GM23338 (cell line): ENCODE measurements around the gene IDH2. TPM values are rescaled to one million over a fixed set of nuclear protein-coding genes. Genes with fewer than 3 reads are reported as not detected.
"Not testable (repeated sequence)": the region's sequence is repeated elsewhere in the genome, so short reads cannot be mapped to it uniquely, and the experiment has no call there.

Experiments
- ATAC-seq: fragments of 200-7000 bp; cut with Tn5 transposase; 3 replicates; pipeline ENCODE4 v1.9.1; 2020
- DNase-seq: peaks from one replicate; pipeline ENCODE4 v3.0.0-alpha.2; 2015; ENCODE audit warnings: low spot score
- H2AFZ ChIP-seq: fragments of 200-600 bp; sonication (generic); 2 replicates; pipeline ENCODE4 v1.8.0; 2016; ENCODE audit warnings: antibody characterized with exemption, mild to moderate bottlenecking, moderate library complexity
- H3F3A ChIP-seq: fragments of 200-600 bp; sonication (generic); replicated peaks from 2 replicates; pipeline ENCODE4 v1.8.0; 2017; ENCODE audit warnings: antibody characterized with exemption, mixed run types, low read depth
- H3K27ac ChIP-seq: fragments of 200-600 bp; sonication (generic); 2 replicates; pipeline ENCODE4 v1.6.1; 2016; ENCODE audit warnings: low read depth
- H3K27me3 ChIP-seq: fragments of 200-600 bp; sonication (generic); 2 replicates; pipeline ENCODE4 v1.8.0; 2016; ENCODE audit warnings: mild to moderate bottlenecking, mixed run types, moderate library complexity; ENCODE audit not compliant: insufficient read depth
- H3K36me3 ChIP-seq: fragments of 200-600 bp; sonication (generic); 2 replicates; pipeline ENCODE4 v1.8.0; 2016; ENCODE audit warnings: mild to moderate bottlenecking; ENCODE audit not compliant: insufficient read depth
- H3K4me1 ChIP-seq: fragments of 200-600 bp; sonication (generic); 2 replicates; pipeline ENCODE4 v1.8.0; 2016; ENCODE audit warnings: mild to moderate bottlenecking, moderate library complexity; ENCODE audit not compliant: insufficient read depth
- H3K4me2 ChIP-seq: fragments of 200-600 bp; sonication (generic); 2 replicates; pipeline ENCODE4 v1.7.1; 2017; ENCODE audit warnings: mixed run types
- H3K4me3 ChIP-seq: fragments of 200-600 bp; sonication (generic); 2 replicates; pipeline ENCODE4 v1.6.1; 2016; ENCODE audit warnings: mixed run types
- H3K79me2 ChIP-seq: fragments of 200-600 bp; sonication (generic); replicated peaks from 2 replicates; pipeline ENCODE4 v1.8.0; 2017; ENCODE audit warnings: mild to moderate bottlenecking; ENCODE audit not compliant: insufficient read depth
- H3K9me2 ChIP-seq: fragments of 200-600 bp; sonication (generic); 2 replicates; pipeline ENCODE4 v1.8.0; 2017; ENCODE audit not compliant: insufficient read depth
- H4K20me1 ChIP-seq: fragments of 200-600 bp; sonication (generic); replicated peaks from 2 replicates; pipeline ENCODE4 v1.8.0; 2017; ENCODE audit warnings: mild to moderate bottlenecking; ENCODE audit not compliant: insufficient read depth
- H3K27ac Mint-ChIP-seq: 2 replicates; pipeline ENCODE4 v1.8.0; 2020; ENCODE audit warnings: inconsistent platforms, mild to moderate bottlenecking, moderate library complexity, mixed read lengths
- H3K27me3 Mint-ChIP-seq: 3 replicates; pipeline ENCODE4 v1.8.0; 2022; ENCODE audit warnings: low read depth, mild to moderate bottlenecking, moderate library complexity, mixed read lengths, inconsistent platforms; ENCODE audit not compliant: insufficient read depth, poor library complexity
- H3K36me3 Mint-ChIP-seq: 3 replicates; pipeline ENCODE4 v1.8.0; 2021; ENCODE audit warnings: low read depth, mild to moderate bottlenecking, inconsistent platforms, moderate library complexity, mixed read lengths
- H3K4me1 Mint-ChIP-seq: 3 replicates; pipeline ENCODE4 v1.8.0; 2020; ENCODE audit warnings: mild to moderate bottlenecking, inconsistent platforms, mixed read lengths
- H3K4me3 Mint-ChIP-seq: 3 replicates; pipeline ENCODE4 v1.8.0; 2021; ENCODE audit warnings: moderate library complexity, mild to moderate bottlenecking, inconsistent platforms, mixed read lengths
- H3K9me3 Mint-ChIP-seq: 3 replicates; pipeline ENCODE4 v1.8.0; 2020; ENCODE audit warnings: moderate library complexity, mild to moderate bottlenecking, inconsistent platforms, mixed read lengths
- CREB1 ChIP-seq: fragments of 250-450 bp; sonication (Bioruptor Pico); IDR thresholded peaks from 2 replicates; pipeline ENCODE4 v1.5.0; 2020; ENCODE audit warnings: low read depth, mild to moderate bottlenecking, moderate library complexity
- CTCF ChIP-seq, 2 experiments: fragments of 200-600 bp in 1 of 2; sonication (generic) in 1 of 2; conservative IDR thresholded peaks; 2 replicates each; pipeline versions ENCODE4 v1.5.1 to v1.6.1; 2016 to 2017; ENCODE audit warnings: antibody characterized with exemption in 2 of 2, low read depth in 2 of 2, mild to moderate bottlenecking in 2 of 2, moderate library complexity in 1 of 2
- EZH2 ChIP-seq: fragments of 200-600 bp; sonication (generic); IDR thresholded peaks from one replicate; pipeline ENCODE4 v1.8.0; 2017; ENCODE audit warnings: antibody characterized with exemption, mild to moderate bottlenecking, low read depth; ENCODE audit not compliant: unreplicated experiment
- polyA plus RNA-seq: library from polyadenylated mRNA; unstranded; fragments of >200 nt; fragmentation: Nextera tagmentation; extraction: Ambion mirVana; gene quantifications from 2 replicates; pipeline ENCODE4 v1.2.1, GENCODE V29; 2016
- total RNA-seq: library from RNA; depleted of rRNA; stranded (reverse); fragments of >200 nt; shearing (Covaris generic); gene quantifications from 2 replicates; pipeline ENCODE4 v1.2.3, GENCODE V29; 2014

Gene IDH2
- total and polyA plus RNA-seq, 2 experiments from 2014 or later, result 54.9 to 64.0 TPM

- Mint-ChIP-seq H3K27ac (no peak overlapping the region), H3K4me1 (peaks cover 8% of the 10 kb centered on the region)
- no peak for ATAC-seq
Observed at GRCh38 chr15:90071220-90071807, 31.0 kb downstream of the IDH2 start.

GRCh38 chr15:90070623-90071022 lies 31.6 kb downstream of the IDH2 start:
- H3K79me2 ChIP-seq, H3K9me2 ChIP-seq, H3K27me3 ChIP-seq, H3K4me1 ChIP-seq, ATAC-seq, H3K27ac Mint-ChIP-seq, H3K4me3 ChIP-seq, H3K4me3 Mint-ChIP-seq, H3K9me3 Mint-ChIP-seq, H2AFZ ChIP-seq, H4K20me1 ChIP-seq, DNase-seq, H3K4me2 ChIP-seq, H3K4me1 Mint-ChIP-seq, H3K27me3 Mint-ChIP-seq, H3F3A ChIP-seq, H3K36me3 ChIP-seq, H3K27ac ChIP-seq: not testable (repeated sequence)
- H3K36me3 Mint-ChIP-seq, result peaks cover 14% of the 10 kb centered on the region

More at GRCh38 chr15:90071220-90071807, 31.0 kb downstream of the IDH2 start:
- H3K4me2 ChIP-seq, result no peak overlapping the region
- Mint-ChIP-seq H3K27me3 (no peaks in the 10 kb centered on the region), H3K4me3 (no peak overlapping the region), H3K9me3 (no peaks in the 10 kb centered on the region), H3K36me3 (peaks cover 17% of the 10 kb centered on the region)
- no peak overlapping the region for H2AFZ ChIP-seq
- 0 out of 2 replicates have a peak, but pooled peaks cover 2% of the 10 kb centered on the region for H3F3A ChIP-seq
- H3K79me2 ChIP-seq, result no peaks in the 10 kb centered on the region
- 0 out of 2 replicates have a peak, but pooled peaks cover 3% of the 10 kb centered on the region for H4K20me1 ChIP-seq
- 0 out of 2 replicates have a peak, but pooled peaks cover under 1% of the 10 kb centered on the region for H3K4me1 ChIP-seq
- H3K36me3 ChIP-seq, result peaks cover 6% of the 10 kb centered on the region; the same call in 1 of the 2 replicates
- H3K27me3 ChIP-seq, result no peaks in the 10 kb centered on the region
- no peak overlapping the region for H3K4me3 ChIP-seq
- H3K27ac ChIP-seq, result no peak overlapping the region
- H3K9me2 ChIP-seq, result no peaks in the 10 kb centered on the region
- TF ChIP-seq EZH2, result no peak
- peak; percentile 72 to 75 for TF ChIP-seq CTCF (conservative IDR thresholded peaks at IDR 0.05; ENCODE audit: low read depth in 2 of 2)
- DNase-seq, result peak; percentile 76

DNA sequence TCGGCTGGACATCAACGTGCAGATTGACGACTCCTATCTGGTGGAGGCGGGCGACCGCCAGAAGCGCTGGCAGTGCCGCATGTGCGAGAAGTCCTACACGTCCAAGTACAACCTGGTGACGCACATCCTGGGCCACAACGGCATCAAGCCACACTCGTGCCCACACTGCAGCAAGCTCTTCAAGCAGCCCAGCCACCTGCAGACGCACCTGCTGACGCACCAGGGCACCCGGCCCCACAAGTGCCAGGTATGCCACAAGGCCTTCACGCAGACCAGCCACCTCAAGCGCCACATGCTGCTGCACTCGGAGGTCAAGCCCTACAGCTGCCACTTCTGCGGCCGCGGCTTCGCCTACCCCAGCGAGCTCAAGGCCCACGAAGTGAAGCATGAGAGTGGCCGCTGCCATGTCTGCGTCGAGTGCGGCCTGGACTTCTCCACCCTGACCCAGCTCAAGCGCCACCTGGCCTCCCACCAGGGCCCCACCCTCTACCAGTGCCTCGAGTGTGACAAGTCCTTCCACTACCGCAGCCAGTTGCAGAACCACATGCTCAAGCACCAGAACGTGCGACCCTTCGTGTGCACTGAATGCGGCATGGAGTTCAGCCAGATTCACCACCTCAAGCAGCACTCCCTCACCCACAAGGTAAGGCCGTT lies 34.2 kb downstream of the IDH2 start:
- H3K4me1 Mint-ChIP-seq, result peaks cover 20% of the 10 kb centered on the region
- no peak overlapping the region for H2AFZ ChIP-seq
- H3K27me3 ChIP-seq, result no peaks in the 10 kb centered on the region
- no peak overlapping the region for H3K4me2 ChIP-seq
- 0 out of 2 replicates have a peak, but pooled peaks cover 4% of the 10 kb centered on the region for H3K79me2 ChIP-seq
- H3K27me3 Mint-ChIP-seq, result peaks cover 8% of the 10 kb centered on the region
- ATAC-seq (no peak), DNase-seq (no peak)
- no peaks in the 10 kb centered on the region for H3K9me2 ChIP-seq
- H3K9me3 Mint-ChIP-seq, result no peaks in the 10 kb centered on the region
- H3K4me3 ChIP-seq, result no peak overlapping the region
- no peak overlapping the region for H3K4me3 Mint-ChIP-seq
- H3K36me3 ChIP-seq, result peaks cover 6% of the 10 kb centered on the region; the same call in 1 of the 2 replicates
- peaks cover 6% of the 10 kb centered on the region; the same call in 1 of the 3 replicates for H3K36me3 Mint-ChIP-seq
- H3K27ac Mint-ChIP-seq, result no peak overlapping the region
- H4K20me1 ChIP-seq, result no peaks in the 10 kb centered on the region
- 0 out of 2 replicates have a peak, but pooled peaks cover 5% of the 10 kb centered on the region for H3F3A ChIP-seq
- peaks cover 20% of the 10 kb centered on the region for H3K4me1 ChIP-seq
- TF ChIP-seq CREB1 (CRISPR knock-in tag), result no peak
- no peak overlapping the region for H3K27ac ChIP-seq
